Central memory CD4-positive, alpha-beta T cell (primary cell): Measurements from ENCODE around the gene CCDC40.
"Not testable (repeated sequence)": the region's sequence is repeated elsewhere in the genome, so short reads cannot be mapped to it uniquely, and the experiment has no call there.

Experiments
- DNase-seq: peaks from one replicate; pipeline ENCODE4 v3.0.0; 2022

CCDC40 gene

DNA sequence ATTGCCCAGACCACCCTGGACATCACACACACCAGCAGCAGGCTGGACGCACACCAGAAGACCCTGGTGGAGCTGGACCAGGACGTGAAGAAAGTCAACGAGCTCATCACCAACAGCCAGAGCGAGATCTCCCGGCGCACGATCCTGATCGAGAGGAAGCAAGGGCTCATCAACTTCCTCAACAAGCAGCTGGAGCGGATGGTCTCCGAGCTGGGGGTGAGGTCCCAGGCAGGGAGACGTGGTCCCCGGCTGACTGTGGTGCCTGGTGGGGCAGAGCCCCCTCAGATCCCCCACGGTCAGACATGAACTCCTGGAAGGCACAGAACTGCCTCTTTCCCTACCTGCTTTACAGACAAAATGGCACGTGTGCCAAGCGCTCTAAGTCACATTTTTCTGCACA lies 48.3 kb downstream of the CCDC40 start:
- no peak for DNase-seq

DNA sequence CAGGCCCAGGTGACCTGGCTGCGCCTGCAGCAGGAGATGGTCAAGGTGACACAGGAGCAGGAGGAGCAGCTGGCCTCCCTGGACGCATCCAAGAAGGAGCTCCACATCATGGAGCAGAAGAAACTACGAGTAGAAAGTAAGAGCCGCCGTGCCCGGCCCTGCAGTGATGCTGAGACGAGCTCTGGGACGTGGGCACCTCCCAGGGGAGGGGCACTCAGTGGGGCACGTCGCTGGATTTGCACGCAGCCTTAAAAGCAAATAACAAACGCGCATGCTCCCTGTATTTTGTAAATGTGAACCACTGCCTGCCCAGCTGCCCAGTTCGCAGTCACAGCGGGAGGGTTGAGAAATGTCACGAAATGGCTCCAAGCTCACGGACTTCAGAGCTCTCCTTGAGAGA lies 49.6 kb downstream of the CCDC40 start:
- DNase-seq, result no peak

- no peak for DNase-seq
Measured at GRCh38 chr17:80086616-80087015, 50.2 kb downstream of the CCDC40 start.

GRCh38 chr17:80087346-80088265 lies 51.2 kb downstream of the CCDC40 start:
- DNase-seq, result no peak

- no peak for DNase-seq
Measured at GRCh38 chr17:80089762-80090161, 53.3 kb downstream of the CCDC40 start.

DNA sequence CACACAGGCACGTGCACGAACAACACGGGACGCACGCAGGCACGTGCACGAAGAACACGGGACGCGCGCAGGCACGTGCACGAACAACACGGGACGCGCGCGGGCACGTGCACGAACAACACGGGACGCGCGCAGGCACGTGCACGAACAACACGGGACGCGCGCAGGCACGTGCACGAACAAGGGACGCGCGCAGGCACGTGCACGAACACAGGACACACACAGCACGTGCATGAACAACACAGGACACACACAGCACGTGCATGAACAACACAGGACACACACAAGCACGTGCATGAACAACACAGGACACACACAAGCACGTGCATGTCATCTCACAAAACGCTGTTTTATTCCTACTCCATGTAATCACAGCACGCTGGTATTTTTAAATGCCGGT lies 53.7 kb downstream of the CCDC40 start:
- DNase-seq, result not testable (repeated sequence)

DNA sequence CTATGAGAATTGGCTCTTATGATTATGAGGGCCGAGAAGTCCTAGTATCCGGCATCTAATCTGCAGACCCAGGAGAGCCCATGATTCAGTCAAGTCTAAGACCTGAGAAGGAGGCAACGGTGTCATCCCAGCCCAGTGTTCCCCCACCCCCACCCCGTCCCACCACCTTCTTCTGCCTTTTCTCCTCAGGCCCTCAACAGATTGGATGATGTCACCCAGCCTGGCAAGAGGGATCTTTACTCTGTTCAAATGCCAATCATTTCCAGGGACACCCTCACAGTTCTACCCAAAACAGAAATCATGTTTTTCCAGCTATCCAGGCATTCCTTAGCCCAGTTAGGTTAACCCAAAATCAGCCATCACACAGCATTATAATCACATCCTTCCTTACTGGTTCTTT lies 54.9 kb downstream of the CCDC40 start:
- no peak for DNase-seq

- no peak for DNase-seq
Measured at GRCh38 chr17:80092959-80093358, 56.5 kb downstream of the CCDC40 start.

GRCh38 chr17:80095038-80095843 lies 58.8 kb downstream of the CCDC40 start:
- DNase-seq, result no peak

GRCh38 chr17:80095844-80096475 lies 59.5 kb downstream of the CCDC40 start:
- no peak for DNase-seq

- DNase-seq, result no peak
Measured at GRCh38 chr17:80096561-80097021, 60.1 kb downstream of the CCDC40 start.

GRCh38 chr17:80097127-80097621 lies 60.7 kb downstream of the CCDC40 start:
- no peak for DNase-seq

- no peak for DNase-seq
Measured at GRCh38 chr17:80097844-80098691, 61.6 kb downstream of the CCDC40 start.

DNA sequence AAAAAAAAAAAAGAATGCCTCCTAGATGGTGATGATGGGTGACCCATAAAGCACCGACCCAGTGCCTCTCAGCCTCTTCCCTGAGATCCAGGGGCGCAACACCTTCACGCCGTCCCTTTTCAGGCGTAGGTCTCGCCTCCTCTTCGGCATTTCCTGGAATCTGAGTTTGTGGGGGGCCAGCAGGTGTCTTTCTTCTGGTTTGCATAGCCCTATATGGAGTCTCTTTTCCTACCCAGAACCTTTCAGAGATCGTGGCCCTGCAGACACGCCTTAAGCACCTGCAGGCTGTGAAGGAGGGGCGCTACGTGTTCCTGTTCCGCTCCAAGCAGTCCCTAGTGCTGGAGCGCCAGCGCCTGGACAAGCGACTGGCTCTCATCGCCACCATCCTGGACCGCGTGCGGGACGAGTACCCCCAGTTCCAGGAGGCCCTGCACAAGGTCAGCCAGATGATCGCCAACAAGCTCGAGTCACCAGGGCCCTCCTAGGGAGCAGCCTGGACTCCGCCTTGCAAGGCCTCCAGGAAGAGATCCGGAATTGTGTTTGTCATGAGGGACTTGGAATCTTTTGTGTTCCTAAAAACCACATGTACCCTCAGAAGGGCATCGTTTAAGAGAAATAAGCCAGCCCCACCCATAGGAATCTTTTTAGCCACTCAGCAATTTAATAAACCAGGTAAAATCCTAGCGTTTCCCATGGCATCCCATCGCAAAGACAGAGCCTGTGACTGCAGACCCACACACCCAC lies 63.0 kb downstream of the CCDC40 start:
- no peak for DNase-seq

- no peak for DNase-seq
Measured at GRCh38 chr17:80100035-80100323, 63.5 kb downstream of the CCDC40 start.

DNA sequence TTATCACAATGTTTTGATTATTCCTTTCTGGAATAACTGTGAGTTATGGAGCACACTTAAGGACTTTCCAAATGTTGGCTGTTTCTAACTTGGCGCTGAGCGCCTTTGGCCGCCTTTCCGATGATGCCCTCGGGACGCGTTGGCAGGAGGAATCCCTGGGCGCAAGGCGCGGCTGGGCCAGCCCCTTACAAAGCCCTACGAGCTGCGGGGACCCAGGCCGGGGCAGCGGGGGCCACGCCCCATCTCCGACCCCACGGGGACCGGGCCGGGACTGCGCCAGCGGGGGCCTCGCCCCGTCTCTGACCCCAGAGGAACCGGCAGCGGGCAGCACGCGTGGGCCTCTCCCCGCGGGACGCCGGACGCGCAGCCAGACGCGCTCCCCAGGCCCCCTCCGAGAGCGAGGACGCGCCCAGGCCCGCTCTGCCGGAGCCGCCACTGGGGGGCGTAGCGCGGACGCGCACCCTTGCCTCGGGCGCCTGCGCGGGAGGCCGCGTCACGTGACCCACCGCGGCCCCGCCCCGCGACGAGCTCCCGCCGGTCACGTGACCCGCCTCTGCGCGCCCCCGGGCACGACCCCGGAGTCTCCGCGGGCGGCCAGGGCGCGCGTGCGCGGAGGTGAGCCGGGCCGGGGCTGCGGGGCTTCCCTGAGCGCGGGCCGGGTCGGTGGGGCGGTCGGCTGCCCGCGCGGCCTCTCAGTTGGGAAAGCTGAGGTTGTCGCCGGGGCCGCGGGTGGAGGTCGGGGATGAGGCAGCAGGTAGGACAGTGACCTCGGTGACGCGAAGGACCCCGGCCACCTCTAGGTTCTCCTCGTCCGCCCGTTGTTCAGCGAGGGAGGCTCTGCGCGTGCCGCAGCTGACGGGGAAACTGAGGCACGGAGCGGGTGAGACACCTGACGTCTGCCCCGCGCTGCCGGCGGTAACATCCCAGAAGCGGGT lies 64.8 kb downstream of the CCDC40 start, which contains the start of gene GAA:
TSS of gene GAA (plus strand) at position 571 of the 935 bp plus-strand sequence. CDS start 3,006 bp downstream, outside the sequence.
- DNase-seq, result peak; percentile 89

DNA sequence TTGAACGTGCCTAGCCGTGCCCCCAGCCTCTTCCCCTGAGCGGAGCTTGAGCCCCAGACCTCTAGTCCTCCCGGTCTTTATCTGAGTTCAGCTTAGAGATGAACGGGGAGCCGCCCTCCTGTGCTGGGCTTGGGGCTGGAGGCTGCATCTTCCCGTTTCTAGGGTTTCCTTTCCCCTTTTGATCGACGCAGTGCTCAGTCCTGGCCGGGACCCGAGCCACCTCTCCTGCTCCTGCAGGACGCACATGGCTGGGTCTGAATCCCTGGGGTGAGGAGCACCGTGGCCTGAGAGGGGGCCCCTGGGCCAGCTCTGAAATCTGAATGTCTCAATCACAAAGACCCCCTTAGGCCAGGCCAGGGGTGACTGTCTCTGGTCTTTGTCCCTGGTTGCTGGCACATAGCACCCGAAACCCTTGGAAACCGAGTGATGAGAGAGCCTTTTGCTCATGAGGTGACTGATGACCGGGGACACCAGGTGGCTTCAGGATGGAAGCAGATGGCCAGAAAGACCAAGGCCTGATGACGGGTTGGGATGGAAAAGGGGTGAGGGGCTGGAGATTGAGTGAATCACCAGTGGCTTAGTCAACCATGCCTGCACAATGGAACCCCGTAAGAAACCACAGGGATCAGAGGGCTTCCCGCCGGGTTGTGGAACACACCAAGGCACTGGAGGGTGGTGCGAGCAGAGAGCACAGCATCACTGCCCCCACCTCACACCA lies 65.7 kb downstream of the CCDC40 start:
- DNase-seq, result peak; percentile 9

DNA sequence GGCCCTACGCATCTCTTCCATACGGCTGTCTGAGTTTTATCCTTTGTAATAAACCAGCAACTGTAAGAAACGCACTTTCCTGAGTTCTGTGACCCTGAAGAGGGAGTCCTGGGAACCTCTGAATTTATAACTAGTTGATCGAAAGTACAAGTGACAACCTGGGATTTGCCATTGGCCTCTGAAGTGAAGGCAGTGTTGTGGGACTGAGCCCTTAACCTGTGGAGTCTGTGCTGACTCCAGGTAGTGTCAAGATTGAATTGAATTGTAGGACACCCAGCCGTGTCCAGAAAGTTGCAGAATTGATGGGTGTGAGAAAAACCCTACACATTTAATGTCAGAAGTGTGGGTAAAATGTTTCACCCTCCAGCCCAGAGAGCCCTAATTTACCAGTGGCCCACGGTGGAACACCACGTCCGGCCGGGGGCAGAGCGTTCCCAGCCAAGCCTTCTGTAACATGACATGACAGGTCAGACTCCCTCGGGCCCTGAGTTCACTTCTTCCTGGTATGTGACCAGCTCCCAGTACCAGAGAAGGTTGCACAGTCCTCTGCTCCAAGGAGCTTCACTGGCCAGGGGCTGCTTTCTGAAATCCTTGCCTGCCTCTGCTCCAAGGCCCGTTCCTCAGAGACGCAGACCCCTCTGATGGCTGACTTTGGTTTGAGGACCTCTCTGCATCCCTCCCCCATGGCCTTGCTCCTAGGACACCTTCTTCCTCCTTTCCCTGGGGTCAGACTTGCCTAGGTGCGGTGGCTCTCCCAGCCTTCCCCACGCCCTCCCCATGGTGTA lies 66.4 kb downstream of the CCDC40 start:
- DNase-seq, result no peak
